Stimulated activated naive CD8-positive, alpha-beta T cell treated with anti-CD3 and anti-CD28 coated beads, Interleukin-15, amount 100 ng/mL, for 72 hours (primary cell): ENCODE results near the gene THBD.

Source experiments
- ATAC-seq: fragments of 150-1000 bp; cut with Tn5 transposase; 2 replicates; pipeline ENCODE4 v1.10.0; 2021; ENCODE audit warnings: mild to moderate bottlenecking, moderate library complexity
- DNase-seq, 2 donors: peaks; one replicate each; pipeline ENCODE4 v3.0.0; 2021 to 2022
- H3K27ac Mint-ChIP-seq, 2 donors: one replicate each; pipeline ENCODE4 v1.8.0; 2022; ENCODE audit warnings: mild to moderate bottlenecking in 2 of 2, mixed read lengths in 2 of 2, moderate library complexity in 2 of 2
- H3K27me3 Mint-ChIP-seq: one replicate; pipeline ENCODE4 v1.8.0; 2022; ENCODE audit warnings: mixed read lengths
- H3K4me1 Mint-ChIP-seq: one replicate; pipeline ENCODE4 v1.8.0; 2022; ENCODE audit warnings: mild to moderate bottlenecking, mixed read lengths
- H3K4me3 Mint-ChIP-seq, 2 donors: one replicate each; pipeline ENCODE4 v1.8.0; 2022; ENCODE audit warnings: mild to moderate bottlenecking in 2 of 2, mixed read lengths in 2 of 2, moderate library complexity in 1 of 2
- H3K9me3 Mint-ChIP-seq, 2 donors: one replicate each; pipeline ENCODE4 v1.8.0; 2022; ENCODE audit warnings: mixed read lengths in 2 of 2

THBD gene

GRCh38 chr20:23020230-23021018 lies 29.0 kb downstream of the THBD start:
- H3K27me3 Mint-ChIP-seq = peaks cover 10% of the 10 kb centered on the region
- no peak overlapping the region for H3K4me3 Mint-ChIP-seq
- DNase-seq = no peak
- no peak for ATAC-seq
- no peaks in the 10 kb centered on the region for H3K4me1 Mint-ChIP-seq
- no peak overlapping the region for H3K27ac Mint-ChIP-seq
- H3K9me3 Mint-ChIP-seq = no peaks in the 10 kb centered on the region

GRCh38 chr20:23019403-23019802 lies 30.1 kb downstream of the THBD start:
- peaks cover 10% of the 10 kb centered on the region for H3K27me3 Mint-ChIP-seq
- no peak overlapping the region for H3K4me3 Mint-ChIP-seq
- no peak overlapping the region for H3K27ac Mint-ChIP-seq
- DNase-seq = no peak
- no peaks in the 10 kb centered on the region for H3K9me3 Mint-ChIP-seq
- H3K4me1 Mint-ChIP-seq = no peaks in the 10 kb centered on the region
- no peak for ATAC-seq

GRCh38 chr20:23018941-23019340 lies 30.5 kb downstream of the THBD start:
- no peak overlapping the region for H3K4me3 Mint-ChIP-seq
- no peaks in the 10 kb centered on the region for H3K9me3 Mint-ChIP-seq
- no peaks in the 10 kb centered on the region for H3K4me1 Mint-ChIP-seq
- no peak overlapping the region for H3K27ac Mint-ChIP-seq
- peaks cover 10% of the 10 kb centered on the region for H3K27me3 Mint-ChIP-seq
- DNase-seq (no peak), ATAC-seq (no peak)

- Mint-ChIP-seq H3K4me1 (no peaks in the 10 kb centered on the region), H3K27ac (no peak overlapping the region), H3K4me3 (no peak overlapping the region), H3K27me3 (peaks cover 10% of the 10 kb centered on the region), H3K9me3 (no peaks in the 10 kb centered on the region)
- ATAC-seq (no peak), DNase-seq (no peak)
These were observed 31.0 kb downstream of the THBD start for GRCh38 chr20:23018432-23018831.

- no peak for ATAC-seq
- Mint-ChIP-seq H3K27ac (no peak overlapping the region), H3K4me3 (no peak overlapping the region), H3K9me3 (no peaks in the 10 kb centered on the region), H3K27me3 (peaks cover 10% of the 10 kb centered on the region), H3K4me1 (no peaks in the 10 kb centered on the region)
- DNase-seq = no peak
These were observed 32.0 kb downstream of the THBD start for GRCh38 chr20:23017516-23017915.

- DNase-seq (no peak), ATAC-seq (no peak)
- H3K27me3 Mint-ChIP-seq = no peaks in the 10 kb centered on the region
- no peaks in the 10 kb centered on the region for H3K4me1 Mint-ChIP-seq
- H3K9me3 Mint-ChIP-seq = no peaks in the 10 kb centered on the region
- no peak overlapping the region for H3K27ac Mint-ChIP-seq
- H3K4me3 Mint-ChIP-seq = no peak overlapping the region
These were observed 36.0 kb downstream of the THBD start for GRCh38 chr20:23013429-23013828.

GRCh38 chr20:23011008-23011721 lies 38.3 kb downstream of the THBD start:
- Mint-ChIP-seq H3K27me3 (no peaks in the 10 kb centered on the region), H3K9me3 (no peaks in the 10 kb centered on the region), H3K4me3 (no peak overlapping the region), H3K4me1 (no peaks in the 10 kb centered on the region), H3K27ac (peak overlapping the region in 1 of 2 donors; percentile 67)
- ATAC-seq = no peak
- no peak for DNase-seq

GRCh38 chr20:23010096-23010495 lies 39.4 kb downstream of the THBD start:
- H3K9me3 Mint-ChIP-seq = no peaks in the 10 kb centered on the region
- no peak overlapping the region for H3K27ac Mint-ChIP-seq
- H3K4me1 Mint-ChIP-seq = no peaks in the 10 kb centered on the region
- ATAC-seq (no peak), DNase-seq (no peak)
- H3K27me3 Mint-ChIP-seq = no peaks in the 10 kb centered on the region
- no peak overlapping the region for H3K4me3 Mint-ChIP-seq

GRCh38 chr20:23009636-23010035 lies 39.8 kb downstream of the THBD start:
- ATAC-seq = no peak
- H3K27me3 Mint-ChIP-seq = no peaks in the 10 kb centered on the region
- H3K27ac Mint-ChIP-seq = no peak overlapping the region
- no peaks in the 10 kb centered on the region for H3K9me3 Mint-ChIP-seq
- no peak for DNase-seq
- no peak overlapping the region for H3K4me3 Mint-ChIP-seq
- no peaks in the 10 kb centered on the region for H3K4me1 Mint-ChIP-seq

GRCh38 chr20:23008667-23009066 lies 40.8 kb downstream of the THBD start:
- H3K27me3 Mint-ChIP-seq = no peaks in the 10 kb centered on the region
- H3K27ac Mint-ChIP-seq = no peak overlapping the region
- no peaks in the 10 kb centered on the region for H3K9me3 Mint-ChIP-seq
- DNase-seq (no peak), ATAC-seq (no peak)
- H3K4me3 Mint-ChIP-seq = no peak overlapping the region
- no peaks in the 10 kb centered on the region for H3K4me1 Mint-ChIP-seq

- no peaks in the 10 kb centered on the region for H3K27me3 Mint-ChIP-seq
These were observed 41.4 kb downstream of the THBD start for GRCh38 chr20:23007886-23008655.

GRCh38 chr20:23007462-23007861 lies 42.0 kb downstream of the THBD start:
- H3K4me3 Mint-ChIP-seq = no peak overlapping the region
- H3K27me3 Mint-ChIP-seq = no peaks in the 10 kb centered on the region
- no peak for ATAC-seq
- H3K4me1 Mint-ChIP-seq = no peaks in the 10 kb centered on the region
- H3K27ac Mint-ChIP-seq = no peak overlapping the region
- no peak for DNase-seq
- no peaks in the 10 kb centered on the region for H3K9me3 Mint-ChIP-seq

More at GRCh38 chr20:23007886-23008655, 41.4 kb downstream of the THBD start:
- Mint-ChIP-seq H3K4me1 (no peaks in the 10 kb centered on the region), H3K9me3 (no peaks in the 10 kb centered on the region), H3K4me3 (no peak overlapping the region), H3K27ac (no peak overlapping the region)
- DNase-seq = no peak
- no peak for ATAC-seq

- no peak for DNase-seq
- Mint-ChIP-seq H3K4me3 (no peak overlapping the region), H3K27me3 (no peaks in the 10 kb centered on the region), H3K27ac (no peak overlapping the region), H3K4me1 (no peaks in the 10 kb centered on the region), H3K9me3 (no peaks in the 10 kb centered on the region)
- ATAC-seq = no peak
These were observed 43.7 kb downstream of the THBD start for GRCh38 chr20:23005776-23006175.

- no peaks in the 10 kb centered on the region for H3K9me3 Mint-ChIP-seq
- H3K27ac Mint-ChIP-seq = peak overlapping the region in 1 of 2 donors; percentile 33
- H3K4me3 Mint-ChIP-seq = no peak overlapping the region
- no peaks in the 10 kb centered on the region for H3K27me3 Mint-ChIP-seq
- H3K4me1 Mint-ChIP-seq = no peaks in the 10 kb centered on the region
- ATAC-seq (no peak), DNase-seq (no peak)
These were observed 45.5 kb downstream of the THBD start for GRCh38 chr20:23003881-23004460.

- no peaks in the 10 kb centered on the region for H3K4me1 Mint-ChIP-seq
- H3K27ac Mint-ChIP-seq = no peak overlapping the region
- no peaks in the 10 kb centered on the region for H3K9me3 Mint-ChIP-seq
- ATAC-seq (no peak), DNase-seq (no peak)
- H3K4me3 Mint-ChIP-seq = no peak overlapping the region
- H3K27me3 Mint-ChIP-seq = no peaks in the 10 kb centered on the region
These were observed 46.3 kb downstream of the THBD start for GRCh38 chr20:23003077-23003635.
